K562 (cell line): ENCODE measurements around the gene ACADSB. TPM values are rescaled to one million over a fixed set of nuclear protein-coding genes. Genes with fewer than 3 reads are reported as not detected.

Experiments
- ATAC-seq: fragments of 200-7000 bp; cut with Tn5 transposase; 3 replicates; pipeline ENCODE4 v1.9.1; 2020; ENCODE audit warnings: moderate library complexity
- BruUV-seq: library from RNA; stranded (reverse); fragments of 400-500 nt; replicated peaks from 2 replicates; lab custom pipeline; 2021; lab: Mats Ljungman, UMichigan
- CTCF ChIA-PET: fragments of 300-600 bp; formaldehyde crosslinking; extraction: SDS; loops from one replicate; lab custom pipeline; 2021; ENCODE audit warnings: low intra/inter-chr PET ratio; lab: Yijun Ruan, JAX
- POLR2A ChIA-PET: fragments of 300-600, 350-650 bp; sonication (Branson Sonifier 250); formaldehyde crosslinking; extraction: SDS; loops from one replicate; lab custom pipeline; 2021; ENCODE audit warnings: antibody characterized with exemption, inconsistent platforms; lab: Yijun Ruan, JAX
- DNase-seq, 4 experiments: peaks; one replicate each; pipeline versions ENCODE4 v3.0.0 to v3.0.0-alpha.2; 2011 to 2018; ENCODE audit warnings: low spot score in 3 of 4, mixed read lengths in 3 of 4; ENCODE audit errors: extremely low read depth in 1 of 4
- FAIRE-seq: peaks from 2 replicates; lab custom pipeline; 2011; peaks lifted over from hg19 to GRCh38; lab: Jason Lieb, UNC
- H2AFZ ChIP-seq: 2 replicates; pipeline ENCODE4 v1.6.0; 2011; ENCODE audit warnings: low read depth, low read length, control low read depth, inconsistent platforms
- H3K27ac ChIP-seq: fragments of 200-600 bp; 3 replicates; pipeline ENCODE4 v1.8.0; 2011; ENCODE audit warnings: low read depth, mild to moderate bottlenecking, control low read depth, inconsistent platforms, low read length, moderate library complexity, mixed read lengths; ENCODE audit errors: extremely low read depth
- H3K27me3 ChIP-seq, 2 experiments: fragments of 300-600 bp in 1 of 2; 2 replicates in 1 of 2; 3 replicates in 1 of 2; pipeline versions ENCODE4 v1.6.0 to v1.8.0; 2011; ENCODE audit warnings: inconsistent platforms in 2 of 2, low read length in 2 of 2, mild to moderate bottlenecking in 1 of 2, mixed read lengths in 1 of 2, moderate library complexity in 1 of 2; ENCODE audit not compliant: control insufficient read depth in 2 of 2, insufficient read depth in 2 of 2
- H3K36me3 ChIP-seq: fragments of 300-600 bp; 3 replicates; pipeline ENCODE4 v1.8.0; 2011; ENCODE audit warnings: mild to moderate bottlenecking, low read length, inconsistent platforms; ENCODE audit not compliant: control insufficient read depth, insufficient read depth
- H3K4me1 ChIP-seq, 2 experiments: fragments of 200-600 bp in 1 of 2; replicated peaks in 1 of 2; 2 replicates in 1 of 2; 3 replicates in 1 of 2; pipeline versions ENCODE4 v1.5.1 to v1.8.0; 2011; ENCODE audit warnings: inconsistent platforms in 2 of 2, low read length in 2 of 2, mild to moderate bottlenecking in 1 of 2, mixed read lengths in 1 of 2, moderate library complexity in 1 of 2; ENCODE audit not compliant: control insufficient read depth in 2 of 2, insufficient read depth in 2 of 2
- H3K4me2 ChIP-seq: 2 replicates; pipeline ENCODE4 v1.6.1; 2011; ENCODE audit warnings: low read length, control low read depth, inconsistent platforms, mixed read lengths; ENCODE audit not compliant: insufficient read depth
- H3K4me3 ChIP-seq: fragments of 200-600 bp; sonication (generic), shearing (Covaris generic); 2 replicates; pipeline ENCODE4 v1.5.1; 2016; ENCODE audit warnings: control low read depth, inconsistent platforms
- H3K79me2 ChIP-seq: fragments of 200-600 bp; 3 replicates; pipeline ENCODE4 v1.8.0; 2011; ENCODE audit warnings: low read length, inconsistent platforms; ENCODE audit not compliant: control insufficient read depth, insufficient read depth
- H3K9ac ChIP-seq, 2 experiments: 2 replicates each; pipeline versions ENCODE4 v1.6.0 to v1.6.1; 2011; ENCODE audit warnings: low read depth in 2 of 2, low read length in 2 of 2, control low read depth in 1 of 2, inconsistent platforms in 1 of 2, mild to moderate bottlenecking in 1 of 2, mixed read lengths in 1 of 2; ENCODE audit not compliant: insufficient read depth in 1 of 2
- H3K9me1 ChIP-seq: one replicate; pipeline ENCODE4 v1.6.0; 2011; ENCODE audit warnings: inconsistent platforms, mild to moderate bottlenecking, low read length, moderate library complexity; ENCODE audit not compliant: control insufficient read depth, insufficient read depth
- H3K9me3 ChIP-seq: replicated peaks from 2 replicates; pipeline ENCODE4 v1.5.1; 2011; ENCODE audit warnings: low read depth, low read length, inconsistent platforms; ENCODE audit not compliant: control insufficient read depth, insufficient read depth
- H4K20me1 ChIP-seq: replicated peaks from 2 replicates; pipeline ENCODE4 v1.6.1; 2011; ENCODE audit warnings: low read length, inconsistent platforms, mixed read lengths; ENCODE audit not compliant: control insufficient read depth, insufficient read depth
- C11orf30 ChIP-seq: fragments of 450-650 bp; IDR thresholded peaks from 2 replicates; pipeline ENCODE4 v1.6.1; 2016; ENCODE audit warnings: low read depth, mild to moderate bottlenecking
- E2F8 ChIP-seq: fragments of 450-650 bp; IDR thresholded peaks from 2 replicates; pipeline ENCODE4 v1.7.1; 2018; ENCODE audit warnings: mild to moderate bottlenecking, low read depth; ENCODE audit not compliant: partially characterized antibody
- NCOA6 ChIP-seq: fragments of 450-650 bp; IDR thresholded peaks from 2 replicates; pipeline ENCODE4 v1.6.1; 2017; ENCODE audit warnings: mild to moderate bottlenecking
- NELFE ChIP-seq: IDR thresholded peaks from 2 replicates; pipeline ENCODE4 v1.6.1; 2011; ENCODE audit warnings: mild to moderate bottlenecking; ENCODE audit not compliant: insufficient read depth, insufficient read length
- PHF8 ChIP-seq: fragments of 200-600 bp; sonication (generic); IDR thresholded peaks from 2 replicates; pipeline ENCODE4 v1.6.1; 2012; ENCODE audit warnings: mixed run types, mild to moderate bottlenecking, inconsistent platforms, low read length, moderate library complexity, borderline replicate concordance
- SAP30 ChIP-seq: fragments of 200-600 bp; sonication (generic); IDR thresholded peaks from 2 replicates; pipeline ENCODE4 v1.6.1; 2012; ENCODE audit warnings: borderline replicate concordance, low read depth, mild to moderate bottlenecking, moderate library complexity, low read length, control low read depth, inconsistent platforms; ENCODE audit not compliant: insufficient read depth, poor library complexity, severe bottlenecking
- SMAD4 ChIP-seq: fragments of 250-450 bp; sonication (Bioruptor Pico); conservative IDR thresholded peaks from 2 replicates; pipeline ENCODE4 v1.8.0; 2021; ENCODE audit warnings: inconsistent platforms, mild to moderate bottlenecking, moderate library complexity
- THAP7 ChIP-seq: fragments of 250-450 bp; sonication (Bioruptor Pico); IDR thresholded peaks from 2 replicates; pipeline ENCODE4 v1.5.0; 2021
- WGBS: fragments of 100-300 bp; shearing (Covaris generic); methylation state at CpG from one replicate; pipeline ENCODE4 v1.1.6; 2016; ENCODE audit warnings: low coverage, mixed read lengths; ENCODE audit not compliant: insufficient coverage; ENCODE audit errors: missing lambda C conversion rate; 5-methylcytosine and 5-hydroxymethylcytosine counted together
- in situ Hi-C: fragments of 300-500 bp; cut with MboI; formaldehyde crosslinking; loops from 4 replicates; pipeline ENCODE4 v1.15.0; 2018; ENCODE audit warnings: inconsistent platforms, mixed read lengths
- intact Hi-C: fragments of 100-400 bp; cut with micrococcal nuclease; formaldehyde crosslinking; loops from 2 replicates; pipeline ENCODE4 v1.14.2; 2022
- polyA plus RNA-seq, 8 experiments: library from polyadenylated mRNA; depleted of rRNA in 4 of 8; stranded (reverse) in 5 of 8; unstranded in 3 of 8; fragments of >200 nt; fragmentation: Nextera tagmentation in 2 of 8; fragmentation: Illumina TruSeq in 1 of 8; extraction: Ambion mirVana in 2 of 8; extraction: Trizol in 1 of 8; gene quantifications; 2 replicates each; pipeline versions ENCODE4 v1.2.1 to v1.2.3, GENCODE V29; 2011 to 2014; ENCODE audit warnings: inconsistent platforms in 1 of 8, missing spikeins in 1 of 8
- total RNA-seq, 7 experiments: library from RNA; depleted of rRNA in 6 of 7; stranded (reverse); fragments of >200 nt in 6 of 7; fragmentation: Illumina TruSeq in 2 of 7; extraction: Trizol in 2 of 7; gene quantifications; 2 replicates each; pipeline versions ENCODE4 v1.2.1 to v1.2.3, GENCODE V29; 2011 to 2021; ENCODE audit warnings: low replicate concordance in 1 of 7

The ACADSB gene
- total and polyA plus RNA-seq, 9 of the 15 experiments (the other 6 are each of a cell fraction or from before 2014, with no cell fraction given), result 2.9 to 9.1 (median 5.8) TPM

GRCh38 chr10:123013456-123014419 lies 4.9 kb downstream of the ACADSB start (continued):
- TF ChIP-seq E2F8, result no peak

- Histone ChIP-seq H3K79me2 (peaks cover 8% of the 10 kb centered on the region; the same call in 1 of the 3 replicates), H2AFZ (no peak overlapping the region), H3K9me1 (no peaks in the 10 kb centered on the region), H4K20me1 (no peaks in the 10 kb centered on the region), H3K27ac (no peak overlapping the region), H3K4me1 (peaks cover 0 to 11% of the 10 kb centered on the region in 2 experiments; a peak in 3 of 5 replicates), H3K27me3 (no peaks in the 10 kb centered on the region), H3K9me3 (no peaks in the 10 kb centered on the region), H3K9ac (no peak overlapping the region), H3K4me2 (no peak overlapping the region), H3K36me3 (no peaks in the 10 kb centered on the region), H3K4me3 (no peak overlapping the region)
- no TSS peak for BruUV-seq
- no peak for FAIRE-seq
- WGBS, result 68% methylated on average over 2 of the region's 2 CpGs
- TF ChIP-seq THAP7 (no peak), SMAD4 (CRISPR knock-in tag) (no peak), C11orf30 (no peak), NELFE (no peak), SAP30 (no peak), PHF8 (no peak), NCOA6 (no peak)
- in situ Hi-C loops (no loop called here), intact Hi-C loops (no loop called here)
- CTCF ChIA-PET, result no interaction called here
- POLR2A ChIA-PET, result interaction anchor here (0.7 kb wide), 1 partner anchor 12 kb away, joined by 4 read pairs; no protein-coding TSS in a partner anchor
- DNase-seq, result no peak
- no peak for ATAC-seq
These were observed 6.0 kb downstream of the ACADSB start for GRCh38 chr10:123014772-123015171.
